Left cardiac atrium (tissue), 4 donors: ENCODE results near the gene ITLN1. TPM values are rescaled to one million over a fixed set of nuclear protein-coding genes. Genes with fewer than 3 reads are reported as not detected.
A peak's percentile ranks its signal among the peaks of the same experiment; 100 is the strongest.

Source experiments
- ATAC-seq, 2 donors: fragments of 200-7000 bp; cut with Tn5 transposase; one replicate each; pipeline ENCODE4 v1.9.1; 2020; ENCODE audit warnings: mild to moderate bottlenecking in 2 of 2, moderate library complexity in 2 of 2
- DNase-seq: peaks from one replicate; pipeline ENCODE4 v3.0.0-alpha.2; 2020
- intact Hi-C, 2 donors: fragments of 100-400 bp; cut with DNase I; formaldehyde crosslinking; loops; one replicate each; pipeline versions ENCODE4 v1.14.1 to v1.15.1; 2022 to 2023
- total RNA-seq, 2 donors: library from RNA; stranded (reverse); fragmentation: NEBNext Ultra II Directional; extraction: Animal tissue kit (Norgen Biotek cat#: 25700); gene quantifications; one replicate each; pipeline ENCODE4 v1.2.1, GENCODE V29; 2021
- donor health status: DM: no; HTN: yes; CAD: no.
- donor health status: DM: no; HTN: yes; CAD: no; lungs with severe emphysema.
- donor health status: DM: yes; HTN: yes; CAD: no.
- donor health status: Dilated cardiomyopathy.

Gene ITLN1
- total RNA-seq, 2 donors from 2014 or later: 143 to 389 TPM

DNA sequence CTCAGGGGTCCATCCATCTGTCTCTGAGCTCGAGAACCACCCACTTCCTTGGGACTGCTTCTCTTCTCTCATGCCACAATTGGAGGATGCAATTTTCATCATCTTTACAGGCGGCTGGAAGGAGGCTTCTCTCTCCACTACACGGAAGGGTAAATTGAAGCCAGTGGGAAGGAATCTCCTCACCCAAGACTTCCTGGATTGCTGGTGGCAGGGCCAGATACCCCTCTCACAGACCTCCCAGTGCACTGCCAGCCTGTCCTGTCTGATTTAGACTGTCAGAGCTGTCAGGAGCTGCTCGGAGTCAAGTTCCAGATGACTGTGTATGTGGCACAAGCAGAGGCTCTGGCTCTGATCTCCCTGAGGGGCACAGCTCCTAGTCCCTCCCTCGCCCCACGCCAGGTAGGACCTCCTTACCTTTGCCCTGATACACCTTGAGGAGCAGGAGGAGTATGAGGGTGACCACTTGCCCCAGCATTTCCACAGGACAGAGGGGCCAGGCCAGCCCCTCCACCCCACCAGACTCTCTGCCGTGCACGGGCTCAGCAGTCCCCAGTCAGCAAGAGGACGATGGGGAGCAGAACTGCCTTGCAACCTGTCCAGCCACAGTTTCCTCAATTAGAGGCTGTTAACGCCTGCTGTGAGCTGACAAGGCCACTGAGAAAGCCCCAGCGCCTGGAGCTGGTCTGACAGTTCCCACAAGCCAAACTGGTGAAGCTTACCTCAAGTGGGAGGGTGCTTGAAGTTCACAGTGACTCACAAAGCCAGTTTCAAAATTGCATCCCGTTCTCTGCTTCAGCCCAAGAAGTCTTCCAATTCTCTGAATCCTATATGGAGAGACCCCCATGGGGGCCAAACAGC is 22.5 kb downstream of the ITLN1 start, which contains the start of gene CD244:
TSS of gene CD244 (minus strand) at position 685 of the 858 bp plus-strand sequence. CDS start at position 475, 210 bp downstream.
- intact Hi-C loops: no loop called here
- peak; percentile 60 to 82 for ATAC-seq
- DNase-seq: peak; percentile 31

DNA sequence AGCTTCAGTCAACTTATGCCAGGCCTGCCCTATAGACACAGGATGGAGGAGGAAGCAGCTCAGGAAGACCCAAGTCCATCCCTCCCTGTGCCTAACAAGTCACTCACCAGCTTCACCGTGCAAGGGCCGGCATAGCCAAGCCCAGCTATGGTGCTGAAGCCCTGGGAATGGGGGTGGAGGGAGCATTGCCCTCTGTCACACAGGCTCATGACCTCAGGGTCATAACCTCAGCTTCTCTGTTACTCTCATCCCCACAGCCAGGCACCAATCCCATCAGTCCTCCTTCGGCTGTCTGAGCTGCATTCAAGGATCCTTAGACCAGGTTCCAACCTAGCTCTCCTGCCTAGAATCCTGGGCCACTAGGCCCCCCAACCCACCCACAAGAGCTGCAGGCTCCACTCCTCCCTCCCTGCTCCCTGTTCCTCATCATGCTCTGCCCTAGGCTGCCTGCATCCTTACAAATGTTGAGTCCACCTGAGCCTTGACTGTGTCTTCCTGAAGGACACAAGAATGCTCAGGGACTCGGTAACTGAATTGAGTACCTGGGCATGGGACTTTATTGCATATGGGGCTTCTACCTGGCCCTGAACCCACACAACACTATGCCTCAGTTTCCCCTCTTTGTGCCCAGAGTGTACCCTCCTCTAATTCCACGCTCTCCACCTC is 24.0 kb downstream of the ITLN1 start:
- ATAC-seq (no peak), DNase-seq (no peak)
- intact Hi-C loops: no loop called here

DNA sequence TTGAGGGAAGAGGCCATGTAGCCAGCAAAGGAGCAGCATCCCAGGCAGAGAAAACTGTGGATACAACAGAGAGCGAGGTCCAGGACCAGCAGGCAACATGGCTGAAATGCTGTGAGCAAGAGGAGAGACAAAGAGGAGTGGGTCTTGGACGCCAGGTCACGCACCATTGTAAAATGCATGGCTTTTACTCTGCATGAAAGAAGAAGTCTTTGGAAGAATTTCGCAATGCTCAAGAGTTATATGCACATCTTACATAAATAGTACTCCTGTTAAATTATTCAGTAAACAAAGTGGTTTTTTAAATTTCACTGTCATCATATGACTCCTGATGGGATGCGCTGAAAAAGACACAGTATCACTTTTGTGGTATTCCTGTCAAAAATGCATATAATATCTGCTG is 25.8 kb downstream of the ITLN1 start:
- ATAC-seq (no peak), DNase-seq (no peak)
- intact Hi-C loops: no loop called here

DNA sequence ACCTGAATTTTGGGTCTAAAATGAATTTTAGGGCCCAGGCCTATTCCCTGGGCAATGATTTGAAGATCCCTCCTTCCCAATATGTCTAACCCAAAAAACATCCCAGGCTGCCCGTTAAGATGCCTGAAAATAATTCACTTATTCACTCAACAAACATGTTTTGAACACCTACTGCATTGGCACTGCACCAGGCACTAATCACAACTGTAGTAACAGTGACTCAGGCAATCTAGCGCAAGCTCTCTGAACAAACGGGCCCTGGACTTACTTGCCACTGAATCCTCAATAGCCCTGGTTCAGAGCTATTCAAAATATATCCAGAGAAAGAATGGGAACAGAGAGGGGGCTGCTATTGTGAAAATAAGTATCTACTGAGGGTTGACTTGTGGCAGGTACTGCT is 26.5 kb downstream of the ITLN1 start:
- intact Hi-C loops: no loop called here
- ATAC-seq (no peak), DNase-seq (no peak)

DNA sequence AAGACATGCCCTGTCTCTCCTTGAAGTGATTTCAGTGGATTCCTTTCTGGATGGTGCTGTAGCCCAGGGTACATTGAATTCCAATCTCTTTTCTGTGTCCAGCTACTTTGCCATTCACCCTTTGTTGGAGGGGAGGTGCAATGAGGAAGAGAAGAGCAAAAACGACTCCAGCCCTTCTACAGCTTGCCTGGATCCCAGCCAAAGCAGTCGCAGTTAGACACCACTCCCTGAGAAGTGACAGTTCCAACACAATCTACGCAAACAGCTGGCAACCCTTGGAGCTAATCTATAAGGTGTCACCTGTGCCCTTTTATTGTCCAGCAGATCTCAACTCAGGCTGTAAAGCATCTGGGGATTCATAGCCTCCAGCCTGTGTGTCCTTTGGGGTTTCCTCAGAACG is 26.9 kb downstream of the ITLN1 start:
- DNase-seq (peak; percentile 43), ATAC-seq (no peak)
- intact Hi-C loops: no loop called here

DNA sequence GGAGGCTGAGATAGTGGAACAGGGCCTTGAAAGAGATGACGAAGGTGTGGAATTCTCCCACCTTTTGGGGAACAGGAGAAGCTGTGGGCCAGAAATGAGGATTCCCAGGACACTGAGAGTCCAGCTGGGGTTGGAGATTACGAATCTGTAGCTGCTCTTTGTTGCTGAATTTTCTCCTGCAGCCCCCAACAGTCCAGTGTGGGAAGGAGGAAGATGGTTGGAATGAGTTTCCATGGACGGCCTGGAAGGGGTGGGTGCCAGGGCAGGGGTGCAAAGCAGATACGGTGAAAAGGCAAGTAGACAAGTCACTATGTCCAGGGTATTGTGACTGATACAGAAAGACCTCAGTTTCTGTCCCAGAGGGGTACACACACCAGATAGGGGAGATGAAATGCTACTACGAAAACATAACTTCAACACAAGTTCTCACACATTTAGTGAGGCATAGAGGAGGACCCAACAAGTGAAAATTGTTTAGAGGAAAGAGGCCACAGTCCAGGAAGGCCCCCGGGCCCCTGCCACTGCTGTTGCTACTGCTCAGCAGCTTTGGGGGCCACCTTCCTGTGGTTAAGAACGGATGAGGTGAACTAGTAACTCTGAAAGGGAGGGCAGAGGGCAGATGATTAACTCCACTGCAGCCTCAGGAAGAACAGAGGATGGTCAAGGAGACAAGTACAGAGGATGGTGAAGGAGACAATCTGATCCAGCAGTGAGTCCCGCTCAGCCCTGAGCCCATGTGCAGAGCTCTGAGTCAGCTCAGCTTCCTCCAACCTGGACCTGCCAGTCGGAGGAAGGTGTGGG is 29.6 kb downstream of the ITLN1 start:
- intact Hi-C loops: no loop called here
- no peak for DNase-seq
- ATAC-seq: no peak

DNA sequence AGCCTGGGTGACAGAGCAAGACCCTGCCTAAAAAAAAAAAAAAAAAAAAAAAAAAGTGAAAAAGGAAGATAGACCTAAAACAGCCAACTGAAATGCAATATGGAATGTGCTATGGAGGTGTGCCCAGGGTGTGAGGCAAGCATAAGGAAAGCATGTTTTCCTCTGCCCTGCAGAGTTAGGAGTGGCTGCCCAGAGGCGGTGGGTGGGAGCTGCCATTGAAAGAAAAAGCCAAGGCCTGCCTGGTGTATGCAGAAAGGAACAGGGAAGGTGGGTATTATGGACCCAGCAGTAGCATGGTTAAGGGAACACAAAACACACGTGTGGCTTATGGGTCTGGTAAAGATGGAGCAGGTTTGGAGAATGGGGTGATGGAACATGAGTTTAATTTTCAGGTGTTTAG is 31.2 kb downstream of the ITLN1 start:
- ATAC-seq (no peak), DNase-seq (no peak)
- intact Hi-C loops: no loop called here

DNA sequence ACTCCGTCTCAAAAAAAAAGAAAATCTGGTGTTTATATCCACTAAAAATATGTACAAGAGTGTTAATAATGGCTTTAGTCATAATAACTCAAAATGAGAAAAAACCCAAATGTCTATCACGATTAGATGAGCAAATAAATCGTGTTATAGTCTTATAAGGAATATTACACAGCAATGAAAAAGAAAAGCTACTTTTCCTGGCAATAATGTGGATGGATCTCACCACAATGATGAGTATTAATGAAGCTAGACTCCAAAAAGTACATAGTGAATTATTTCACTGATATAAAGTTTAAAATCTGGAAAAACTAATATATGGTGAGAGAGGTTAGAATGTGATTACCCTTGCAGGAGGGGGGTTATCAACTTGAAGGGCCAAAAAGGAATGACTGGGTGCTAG is 32.0 kb downstream of the ITLN1 start:
- ATAC-seq: no peak
- DNase-seq: no peak
- intact Hi-C loops: no loop called here

DNA sequence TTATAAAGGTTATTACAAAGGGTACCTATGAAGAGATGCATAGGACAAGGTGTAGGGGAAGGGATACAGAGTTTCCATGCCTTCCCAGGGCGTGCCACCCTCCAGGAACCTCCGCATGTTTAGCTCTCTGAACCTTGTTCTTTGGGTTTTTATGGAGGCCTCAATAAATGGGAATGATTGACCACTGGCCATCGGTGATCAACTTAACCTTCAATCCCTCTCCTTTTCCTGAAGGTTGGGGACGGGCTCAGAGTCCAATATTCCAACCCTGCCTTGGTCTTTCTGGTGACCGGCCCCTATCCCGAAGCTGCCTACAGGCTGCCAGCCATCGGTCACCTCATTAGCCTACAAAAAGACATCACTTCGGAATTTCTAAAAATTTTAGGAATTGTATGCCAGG is 34.0 kb downstream of the ITLN1 start:
- no peak for DNase-seq
- intact Hi-C loops: no loop called here
- ATAC-seq: no peak

DNA sequence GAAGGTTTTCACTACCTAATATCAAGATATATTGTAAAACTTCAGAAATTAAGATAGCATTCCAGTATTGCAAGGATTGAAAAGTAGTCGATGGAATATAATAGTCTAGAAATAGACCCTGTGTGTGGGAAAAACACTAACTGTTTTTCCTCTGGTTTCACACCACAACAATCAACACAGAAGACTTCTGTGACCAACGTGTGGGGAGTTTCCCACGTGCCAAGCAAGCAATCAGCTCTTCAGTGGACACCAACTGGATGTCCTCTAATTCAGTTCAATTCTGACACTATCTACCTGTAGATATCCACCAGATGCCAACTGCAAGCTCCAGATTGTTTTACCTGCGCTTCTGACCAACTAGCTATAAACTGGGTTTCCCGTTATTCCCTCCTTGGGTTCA is 34.4 kb downstream of the ITLN1 start:
- no peak for ATAC-seq

DNA sequence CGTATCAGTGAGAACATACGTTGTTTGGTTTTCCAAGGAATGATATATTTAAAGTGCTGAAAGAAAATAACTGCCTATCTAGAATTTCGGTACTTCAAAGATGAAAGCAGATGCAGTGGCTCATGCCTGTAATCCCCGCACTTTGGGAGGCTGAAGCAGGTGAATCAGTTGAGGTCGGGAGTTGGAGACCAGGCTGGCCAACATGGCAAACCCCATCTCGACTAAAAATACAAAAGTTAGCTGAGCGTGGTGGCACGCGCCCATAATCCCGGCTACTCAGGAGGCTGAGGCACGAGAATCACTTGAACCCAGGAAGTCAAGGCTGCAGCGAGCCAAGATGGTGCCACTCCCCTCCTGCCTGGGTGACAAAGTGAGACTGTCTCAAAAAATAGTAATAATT is 38.7 kb downstream of the ITLN1 start:
- DNase-seq (no peak), ATAC-seq (no peak)
- intact Hi-C loops: no loop called here

More for the DNA sequence above, 34.4 kb downstream of the ITLN1 start:
- intact Hi-C loops: no loop called here
- DNase-seq: no peak

DNA sequence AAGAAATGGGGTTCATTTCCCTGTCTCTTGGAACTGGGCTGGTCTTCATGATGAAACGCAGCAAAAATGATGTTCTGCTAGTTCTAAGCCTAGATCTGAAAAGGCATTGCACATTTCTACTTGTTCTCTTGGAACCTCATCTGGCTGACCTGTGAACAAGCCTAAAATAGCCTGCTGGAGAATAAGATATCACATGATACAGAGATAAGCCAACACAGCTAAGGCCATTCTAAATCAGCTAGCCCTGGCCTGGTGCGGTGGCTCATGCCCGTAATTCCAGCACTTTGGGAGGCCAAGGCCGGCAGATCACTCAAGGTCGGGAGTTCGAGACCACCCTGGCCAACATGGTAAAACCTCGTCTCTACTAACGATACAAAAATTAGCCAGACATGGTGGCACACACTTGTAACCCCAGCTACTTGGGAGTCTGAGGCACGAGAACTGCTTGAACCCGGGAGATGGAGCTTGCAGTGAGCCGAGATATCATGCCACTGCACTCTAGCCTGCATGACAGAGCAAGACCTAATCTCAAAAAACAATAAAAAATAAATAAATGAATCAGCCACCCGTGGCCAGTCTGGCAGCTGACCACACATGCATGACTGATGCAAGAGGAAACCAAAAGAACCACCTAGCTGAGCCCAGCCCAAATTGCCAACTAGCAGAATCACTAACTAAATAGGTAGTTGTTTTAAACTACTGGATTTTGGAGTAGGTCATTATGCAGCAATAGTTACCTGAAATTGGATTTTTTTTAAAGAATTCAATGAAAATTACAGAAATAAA is 40.3 kb downstream of the ITLN1 start:
- ATAC-seq (no peak), DNase-seq (no peak)
- intact Hi-C loops: no loop called here

DNA sequence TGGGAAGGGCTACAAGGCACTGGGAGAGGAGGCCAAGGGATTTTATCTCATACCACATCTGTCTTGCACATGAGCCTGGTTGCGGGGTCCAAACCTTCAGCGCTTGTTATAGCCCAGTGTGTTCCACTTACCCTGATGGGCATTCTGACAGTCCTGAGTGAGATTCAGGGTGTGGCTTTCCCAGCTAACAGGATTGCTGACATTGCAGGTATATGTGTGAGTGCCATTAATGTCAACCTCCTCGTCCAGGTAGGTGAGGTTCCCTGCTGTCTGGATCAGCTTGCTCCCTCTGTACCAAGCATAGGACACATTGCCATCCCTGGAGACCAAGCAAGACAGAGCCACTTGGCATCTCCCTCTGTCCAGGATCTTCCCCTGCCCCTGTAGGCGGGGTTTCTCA is 43.9 kb downstream of the ITLN1 start:
- intact Hi-C loops: no loop called here
- DNase-seq (no peak), ATAC-seq (no peak)

DNA sequence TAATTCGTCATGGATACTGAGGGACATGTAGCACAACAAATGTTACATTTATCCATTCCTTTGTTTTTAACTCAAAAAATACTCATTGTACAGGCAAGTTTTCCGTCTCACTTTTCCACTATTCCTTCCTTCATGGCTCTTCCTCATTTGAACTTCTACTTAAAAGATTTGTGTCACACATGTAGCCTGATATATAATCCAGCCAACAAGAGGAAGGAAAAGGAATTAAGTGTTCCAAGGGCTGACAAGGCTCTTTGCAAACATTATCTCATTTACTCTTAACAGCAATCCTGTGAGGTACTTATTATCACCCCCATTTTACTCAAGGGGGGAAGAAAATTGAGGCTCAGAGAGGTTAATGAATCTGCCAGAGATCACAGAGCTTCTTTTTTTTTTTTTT is 45.2 kb downstream of the ITLN1 start:
- ATAC-seq (no peak), DNase-seq (no peak)
- intact Hi-C loops: loop anchor here (5.0 to 10.0 kb wide), 2 partner anchors 113 to 255 kb away; partner anchors contain the start of genes ITLN2 (in 2 of the 2) and KLHDC9 (in 2 of the 2)

DNA sequence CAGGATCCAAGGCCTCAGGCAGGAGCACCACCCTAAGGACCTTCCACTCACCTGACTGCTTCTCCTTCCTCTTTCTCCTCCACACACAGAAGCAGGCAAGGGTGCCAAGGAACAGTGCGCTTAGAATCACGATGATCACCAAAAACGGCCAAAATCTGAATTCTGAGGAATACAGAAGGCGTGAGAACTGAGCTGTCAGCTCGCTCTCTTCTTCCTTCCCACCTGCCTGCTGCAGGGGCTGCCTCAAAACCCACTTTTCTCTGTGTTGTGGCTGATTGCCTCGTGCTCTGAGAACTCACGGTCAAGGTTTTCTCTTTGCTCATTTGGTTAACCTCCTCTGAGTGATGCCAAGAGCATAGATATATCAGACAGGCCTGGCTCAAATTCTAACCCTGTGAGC is 46.1 kb downstream of the ITLN1 start:
- DNase-seq: no peak
- intact Hi-C loops: loop anchor here (5.0 to 10.0 kb wide), 2 partner anchors 113 to 256 kb away; partner anchors contain the start of genes ITLN2 (in 2 of the 2) and KLHDC9 (in 2 of the 2)
- no peak for ATAC-seq

DNA sequence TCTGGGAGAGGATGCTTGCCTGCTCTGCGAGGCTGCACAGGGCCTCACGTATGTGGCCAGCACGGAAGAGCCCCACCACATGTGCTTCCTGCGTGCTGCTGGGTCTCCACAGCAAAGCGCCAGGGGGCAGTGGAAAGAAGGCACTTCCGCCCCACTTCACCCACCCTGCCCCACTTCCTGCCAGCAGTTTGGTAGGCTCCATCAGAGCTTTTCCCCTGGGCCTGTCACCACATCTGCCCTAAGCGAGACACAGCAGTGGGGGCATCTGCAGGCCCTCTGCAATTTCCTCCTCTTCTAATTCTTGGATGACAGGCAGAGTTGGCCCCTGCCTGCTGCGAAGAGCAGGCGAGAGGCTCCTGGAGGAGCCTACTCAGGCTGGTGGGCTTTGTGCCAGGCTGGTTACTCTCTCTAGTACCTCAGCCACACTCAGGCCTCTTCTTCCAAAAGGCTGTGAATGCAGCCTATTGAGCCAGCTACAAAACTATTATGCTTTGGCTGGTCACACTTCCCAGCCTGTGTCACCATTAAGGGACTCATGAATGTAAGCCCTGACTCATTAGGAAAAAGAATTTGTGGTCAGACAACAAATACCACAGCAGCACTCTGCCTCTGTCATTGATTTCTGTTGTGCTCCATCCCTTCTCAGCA is 47.3 kb downstream of the ITLN1 start:
- intact Hi-C loops: loop anchor here (5.0 to 10.0 kb wide), 2 partner anchors 115 to 257 kb away; partner anchors contain the start of genes ITLN2 (in 2 of the 2) and KLHDC9 (in 2 of the 2)
- ATAC-seq (peak; percentile 70 to 87), DNase-seq (peak; percentile 32)

DNA sequence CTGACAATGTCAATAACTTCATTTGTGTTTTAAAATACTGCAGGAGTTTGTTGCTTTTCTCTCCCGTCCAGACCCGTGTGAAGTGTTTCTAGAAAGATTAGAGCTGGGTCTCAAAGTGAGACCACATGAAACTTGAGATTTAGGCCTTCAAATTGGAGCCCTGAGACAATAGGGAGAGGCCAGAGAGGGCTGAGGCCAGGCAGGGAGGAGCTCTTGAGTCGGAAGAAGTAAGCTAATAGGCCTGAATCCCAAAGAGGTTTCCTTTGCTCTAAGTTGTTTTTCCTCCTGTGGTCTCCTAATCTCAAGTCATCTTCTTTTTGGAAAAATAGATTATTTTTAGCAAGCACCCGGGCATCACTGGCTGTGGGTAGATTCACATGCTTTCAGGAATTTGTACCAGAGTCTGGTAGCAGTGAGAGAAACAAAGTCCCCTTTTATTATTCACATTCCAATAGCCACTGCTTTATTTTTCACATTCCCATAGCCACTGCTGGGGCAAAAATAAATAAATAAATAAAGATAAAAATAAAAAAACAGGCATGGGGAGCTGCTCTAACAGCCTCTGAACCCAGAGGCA is 47.9 kb downstream of the ITLN1 start:
- intact Hi-C loops: loop anchor here (5.0 to 10.0 kb wide), 2 partner anchors 115 to 258 kb away; partner anchors contain the start of genes ITLN2 (in 2 of the 2) and KLHDC9 (in 2 of the 2)

DNA sequence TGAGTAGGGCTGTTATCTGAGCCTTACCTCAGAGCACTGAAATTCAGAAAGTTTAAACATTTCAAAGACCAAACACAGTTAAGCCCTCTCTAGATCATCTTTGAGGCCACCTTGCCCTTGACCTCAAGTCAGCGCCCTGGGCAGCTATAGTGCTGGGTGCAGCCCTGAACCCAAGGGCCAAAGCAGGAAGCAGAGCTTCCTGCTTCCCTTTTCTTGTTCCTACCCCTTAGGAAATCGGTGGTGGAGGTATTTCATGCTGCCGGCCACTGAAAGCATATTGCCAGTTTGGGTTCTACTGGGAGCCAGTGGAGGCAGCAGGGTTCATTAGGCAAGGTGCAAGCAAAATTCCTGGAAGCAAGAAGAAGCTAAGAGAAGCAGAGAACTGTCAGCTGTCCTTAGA is 48.4 kb downstream of the ITLN1 start:
- intact Hi-C loops: loop anchor here (5.0 to 10.0 kb wide), 2 partner anchors 116 to 258 kb away; partner anchors contain the start of genes ITLN2 (in 2 of the 2) and KLHDC9 (in 2 of the 2)
- DNase-seq (no peak), ATAC-seq (no peak)

More for the DNA sequence above, 47.9 kb downstream of the ITLN1 start:
- DNase-seq (no peak), ATAC-seq (no peak)
